HFF-Myc (cell line): ENCODE results near the gene AKAP6.
A peak's percentile ranks its signal among the peaks of the same experiment; 100 is the strongest.

Experiments used
- DNase-seq: peaks from one replicate; pipeline ENCODE4 v3.0.0-alpha.2; 2011; ENCODE audit warnings: low read depth; ENCODE audit errors: extremely low read depth
- H3K4me3 ChIP-seq: replicated peaks from 2 replicates; pipeline ENCODE4 v1.5.1; 2011; ENCODE audit warnings: low read depth, mild to moderate bottlenecking, control low read depth, low read length
- TF ChIP-seq, protein P1 (sequence below): IDR thresholded peaks from 2 replicates; pipeline ENCODE4 v1.5.1; 2012; ENCODE audit warnings: mild to moderate bottlenecking, low read depth, low read length, control low read depth; ENCODE audit errors: missing control alignments

AKAP6 gene

DNA sequence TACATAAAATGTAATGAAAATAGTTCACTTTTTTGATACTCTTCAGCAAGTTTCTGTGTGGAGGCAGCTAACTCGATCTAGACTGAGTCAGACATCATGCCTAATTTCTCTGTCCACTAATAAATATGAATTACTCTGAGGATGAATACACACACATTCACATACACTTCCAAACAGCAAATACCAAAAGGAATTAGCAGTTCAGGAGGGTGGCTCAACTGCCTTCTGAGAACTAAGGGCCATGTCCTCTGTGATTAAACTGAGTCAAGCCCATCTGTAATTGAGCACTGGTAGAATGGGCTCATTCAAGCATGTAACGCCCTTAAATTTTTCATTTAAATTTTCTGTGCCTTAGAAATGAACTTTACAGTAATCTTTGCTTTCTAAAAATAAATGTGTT lies 242.5 kb downstream of the AKAP6 start:
- TF ChIP-seq, protein P1, sequence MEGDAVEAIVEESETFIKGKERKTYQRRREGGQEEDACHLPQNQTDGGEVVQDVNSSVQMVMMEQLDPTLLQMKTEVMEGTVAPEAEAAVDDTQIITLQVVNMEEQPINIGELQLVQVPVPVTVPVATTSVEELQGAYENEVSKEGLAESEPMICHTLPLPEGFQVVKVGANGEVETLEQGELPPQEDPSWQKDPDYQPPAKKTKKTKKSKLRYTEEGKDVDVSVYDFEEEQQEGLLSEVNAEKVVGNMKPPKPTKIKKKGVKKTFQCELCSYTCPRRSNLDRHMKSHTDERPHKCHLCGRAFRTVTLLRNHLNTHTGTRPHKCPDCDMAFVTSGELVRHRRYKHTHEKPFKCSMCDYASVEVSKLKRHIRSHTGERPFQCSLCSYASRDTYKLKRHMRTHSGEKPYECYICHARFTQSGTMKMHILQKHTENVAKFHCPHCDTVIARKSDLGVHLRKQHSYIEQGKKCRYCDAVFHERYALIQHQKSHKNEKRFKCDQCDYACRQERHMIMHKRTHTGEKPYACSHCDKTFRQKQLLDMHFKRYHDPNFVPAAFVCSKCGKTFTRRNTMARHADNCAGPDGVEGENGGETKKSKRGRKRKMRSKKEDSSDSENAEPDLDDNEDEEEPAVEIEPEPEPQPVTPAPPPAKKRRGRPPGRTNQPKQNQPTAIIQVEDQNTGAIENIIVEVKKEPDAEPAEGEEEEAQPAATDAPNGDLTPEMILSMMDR: no peak
- DNase-seq: no peak
- H3K4me3 ChIP-seq: no peak overlapping the region

DNA sequence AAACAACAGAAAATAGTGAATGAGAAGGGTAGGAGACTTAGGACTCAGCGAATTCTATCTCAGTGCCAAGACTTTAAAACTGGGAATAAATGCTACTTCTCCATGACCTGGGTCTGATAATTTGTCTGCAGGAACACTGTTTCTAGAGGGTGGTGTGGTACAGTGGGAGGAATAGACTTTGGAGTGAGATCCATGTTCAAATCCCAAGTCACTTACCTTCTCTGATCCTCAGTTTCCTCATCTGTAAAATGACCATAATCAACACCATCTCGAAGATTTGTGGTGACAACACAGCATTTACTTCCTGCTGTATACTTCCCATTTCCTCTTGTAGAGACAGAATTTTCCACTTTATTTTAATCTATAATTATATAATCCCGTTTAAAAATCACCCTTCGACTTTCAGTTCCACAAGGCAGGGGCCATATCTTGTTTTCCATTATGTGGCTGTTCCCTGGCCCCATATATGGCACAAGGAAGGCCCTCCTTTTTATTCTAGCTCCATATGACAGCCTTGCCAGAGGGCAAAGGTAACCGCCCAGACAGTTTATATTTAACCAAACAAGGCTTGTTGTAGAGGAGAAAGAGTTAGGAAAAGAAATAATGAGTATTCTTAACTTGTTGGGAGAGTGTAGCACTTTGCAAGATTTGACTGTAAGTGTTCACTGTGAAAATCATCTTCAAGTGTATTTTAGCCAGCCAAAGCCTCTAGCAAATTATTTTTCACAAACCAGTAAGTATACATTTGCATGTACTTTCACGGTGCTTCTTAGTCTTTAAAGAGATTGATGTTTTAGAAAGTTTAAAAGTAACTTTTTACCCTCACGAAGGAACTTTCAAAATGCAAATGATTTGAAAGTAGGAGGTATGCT lies 243.1 kb downstream of the AKAP6 start:
- TF ChIP-seq, protein P1: no peak
- no peak overlapping the region for H3K4me3 ChIP-seq
- DNase-seq: no peak

DNA sequence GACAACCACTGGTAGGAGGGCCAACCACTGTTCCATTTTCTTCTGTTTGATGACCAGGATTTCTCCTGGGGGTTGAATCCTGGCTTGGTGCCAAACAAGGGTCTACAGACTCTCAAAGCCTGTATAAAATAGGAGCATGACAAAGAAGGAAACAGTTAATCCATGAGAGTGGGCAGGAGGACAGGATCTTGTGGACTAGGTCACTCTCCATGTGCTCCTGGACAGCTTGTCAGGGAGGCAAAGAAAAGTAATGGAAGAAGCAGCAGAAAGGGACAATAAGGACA lies 243.7 kb downstream of the AKAP6 start:
- DNase-seq: no peak
- no peak overlapping the region for H3K4me3 ChIP-seq
- TF ChIP-seq, protein P1: no peak

DNA sequence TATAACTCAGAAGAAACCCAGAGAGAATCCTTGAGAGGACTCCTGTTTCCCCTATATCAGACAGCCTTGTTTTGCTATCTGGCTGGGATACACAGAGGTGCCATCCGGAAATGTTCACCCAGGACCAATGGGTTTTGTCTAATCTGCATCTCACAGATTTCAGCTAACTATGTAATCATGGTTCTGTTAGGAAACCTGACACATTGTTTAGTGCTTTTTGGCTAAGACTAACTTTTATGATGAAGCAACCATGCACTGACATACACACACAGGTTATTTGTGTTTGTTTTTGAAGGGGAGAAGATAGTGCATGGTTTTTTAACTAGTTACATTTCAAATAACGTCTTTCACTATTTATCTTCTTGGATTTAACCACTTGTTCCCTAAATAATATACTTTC lies 245.2 kb downstream of the AKAP6 start:
- DNase-seq: no peak
- H3K4me3 ChIP-seq: no peak overlapping the region
- TF ChIP-seq, protein P1: no peak

DNA sequence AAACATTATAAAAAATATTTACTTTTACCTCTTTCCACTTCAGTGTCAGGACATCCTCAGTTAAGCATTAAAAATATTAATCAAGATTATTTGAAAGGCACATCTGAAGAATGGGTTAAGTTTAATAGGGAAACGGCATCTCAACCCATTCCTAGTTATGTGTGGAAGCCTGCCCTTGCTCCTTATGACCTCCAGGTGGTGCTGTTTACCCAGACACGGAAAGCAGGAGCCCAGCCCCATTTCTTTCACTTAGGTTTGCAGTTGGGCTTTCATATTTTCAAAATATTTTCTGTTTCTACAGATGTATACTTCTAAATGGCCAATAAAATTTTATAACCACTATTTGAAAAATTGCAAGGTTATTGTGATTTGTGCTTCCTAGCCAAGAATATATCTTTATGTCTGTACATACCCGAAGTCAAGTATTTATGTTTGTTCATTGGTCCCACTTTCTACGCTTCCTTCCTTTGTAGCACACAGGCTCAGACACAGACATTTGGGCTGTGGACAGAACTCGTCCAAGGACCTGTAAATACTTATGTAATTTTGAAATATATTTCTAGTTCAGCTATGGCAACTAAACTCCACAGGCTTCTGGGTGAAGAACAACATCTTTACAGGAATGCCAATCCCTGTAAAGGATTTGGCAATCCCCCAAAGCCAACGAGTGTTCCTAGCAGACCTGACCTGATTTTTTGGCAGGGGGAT lies 247.1 kb downstream of the AKAP6 start:
- peak; percentile 44 for DNase-seq
- H3K4me3 ChIP-seq: no peak overlapping the region
- TF ChIP-seq, protein P1: peak; percentile 94

DNA sequence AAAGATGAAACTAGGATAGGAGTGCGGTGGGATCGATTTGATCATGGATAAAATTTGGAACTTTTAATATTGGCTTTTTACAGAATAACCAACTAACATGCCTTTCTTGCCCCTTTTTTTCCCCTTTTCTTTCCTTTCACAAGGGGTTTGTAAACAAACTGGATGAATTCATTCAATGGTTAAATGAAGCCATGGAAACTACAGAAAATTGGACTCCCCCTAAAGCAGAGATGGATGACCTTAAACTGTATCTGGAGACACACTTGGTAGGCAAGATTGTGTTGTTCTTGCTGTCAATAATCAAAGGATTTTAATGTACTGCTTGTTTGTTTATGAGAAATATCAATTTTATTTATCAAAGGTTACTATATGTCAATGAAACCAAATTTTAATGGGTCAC lies 247.9 kb downstream of the AKAP6 start:
- TF ChIP-seq, protein P1: no peak
- no peak for DNase-seq
- no peak overlapping the region for H3K4me3 ChIP-seq
